NCI-H82 treated with DMSO at 0.1 percent for 48 hours (cell line): ENCODE data around the gene PPFIBP2.

ENCODE experiments used
- DNase-seq: peaks from one replicate; lab custom pipeline; 2025; ENCODE audit not compliant: unreplicated experiment; lab: John Stamatoyannopoulos, UW

The PPFIBP2 gene

DNA sequence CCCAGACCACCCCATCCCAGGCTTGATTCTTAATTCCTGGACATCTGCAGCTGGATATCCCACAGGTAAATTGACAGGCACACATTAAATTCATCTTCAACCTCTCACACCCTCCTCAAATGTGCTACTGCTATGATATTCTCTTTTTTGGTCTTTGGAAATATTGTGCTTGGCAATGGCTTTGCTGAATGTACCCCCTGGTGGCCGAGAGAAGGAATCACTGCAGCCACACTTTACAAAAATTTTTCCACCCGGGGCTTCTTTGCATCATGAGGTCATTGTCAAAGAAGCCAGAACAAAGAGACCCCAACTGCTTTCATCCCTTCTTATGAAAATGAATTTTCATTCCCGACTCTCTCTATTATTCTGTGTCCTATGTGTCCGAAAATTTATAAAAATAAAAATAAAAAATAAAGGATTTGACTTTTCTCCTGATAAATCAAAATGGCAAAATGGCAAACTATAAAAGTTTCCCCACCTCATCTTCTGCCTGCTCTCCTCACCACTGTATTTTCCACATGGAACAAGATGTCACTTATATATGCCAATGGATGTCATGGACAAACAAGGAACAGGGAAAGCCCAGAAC lies 174.5 kb downstream of the PPFIBP2 start:
- DNase-seq = peak; percentile 3

DNA sequence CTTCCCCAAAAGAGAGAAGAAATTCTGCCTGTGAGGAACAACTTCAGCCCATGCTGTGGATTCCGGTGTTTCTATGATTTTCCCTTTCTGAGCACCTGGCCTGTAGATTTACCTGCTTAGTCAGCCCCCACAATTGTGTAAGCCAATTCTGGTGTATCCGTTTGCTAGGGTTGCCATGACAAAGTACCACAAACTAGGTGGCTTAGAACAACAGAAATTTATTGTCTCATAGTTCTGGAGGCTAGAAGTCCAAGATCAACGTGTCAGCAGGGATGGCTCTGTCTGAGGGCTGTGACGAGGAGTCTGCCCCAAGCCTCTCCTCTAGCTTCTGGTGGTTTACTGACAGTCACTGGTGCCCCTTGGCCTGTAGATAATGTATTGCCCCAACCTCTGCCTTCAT lies 175.4 kb downstream of the PPFIBP2 start:
- no peak for DNase-seq

DNA sequence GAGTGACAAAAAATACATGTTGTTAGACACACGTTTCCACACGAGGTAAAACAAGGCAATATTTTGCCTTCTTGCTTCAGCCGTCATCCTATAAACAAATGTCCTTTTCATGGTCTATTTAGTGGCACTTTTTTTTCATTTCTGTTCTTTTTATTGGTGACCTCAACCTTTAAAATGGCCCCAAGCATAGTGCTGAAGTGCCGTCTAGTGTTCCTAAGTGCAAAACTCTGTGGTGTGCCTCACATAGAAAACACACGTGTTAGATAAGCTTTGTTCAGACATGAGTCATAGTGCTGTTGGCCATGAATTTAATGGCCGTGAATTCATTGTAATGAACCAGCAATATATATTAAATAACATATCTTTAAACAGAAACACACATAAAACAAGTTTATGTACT lies 176.8 kb downstream of the PPFIBP2 start:
- no peak for DNase-seq

DNA sequence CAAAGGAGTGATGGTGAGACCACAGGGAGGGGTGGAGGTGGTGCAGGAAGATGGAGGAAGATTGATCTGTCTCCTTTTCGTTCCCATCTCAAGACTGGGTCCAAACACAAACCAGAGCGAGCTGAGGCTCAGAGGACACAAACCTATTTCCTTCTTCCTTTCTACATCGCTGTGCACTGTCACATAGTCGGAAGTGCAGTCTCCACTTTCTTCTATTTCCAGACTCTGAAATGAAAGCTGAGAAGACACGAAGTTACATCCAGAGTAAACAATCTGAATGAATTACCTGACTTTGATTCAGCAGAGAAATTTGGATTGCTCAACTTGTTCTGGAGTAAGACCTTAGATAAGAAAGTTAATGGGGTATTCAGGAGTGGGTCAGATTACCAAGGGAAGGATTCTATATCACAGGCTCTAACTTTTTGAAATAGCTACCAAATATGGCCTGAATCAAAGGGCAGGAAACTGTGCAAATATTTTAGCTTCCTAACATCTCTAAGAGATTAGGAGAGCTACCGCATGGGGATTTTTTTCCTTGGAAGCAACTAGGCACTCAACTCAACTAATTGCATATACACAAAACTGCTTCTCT lies 178.1 kb downstream of the PPFIBP2 start:
- DNase-seq = no peak

DNA sequence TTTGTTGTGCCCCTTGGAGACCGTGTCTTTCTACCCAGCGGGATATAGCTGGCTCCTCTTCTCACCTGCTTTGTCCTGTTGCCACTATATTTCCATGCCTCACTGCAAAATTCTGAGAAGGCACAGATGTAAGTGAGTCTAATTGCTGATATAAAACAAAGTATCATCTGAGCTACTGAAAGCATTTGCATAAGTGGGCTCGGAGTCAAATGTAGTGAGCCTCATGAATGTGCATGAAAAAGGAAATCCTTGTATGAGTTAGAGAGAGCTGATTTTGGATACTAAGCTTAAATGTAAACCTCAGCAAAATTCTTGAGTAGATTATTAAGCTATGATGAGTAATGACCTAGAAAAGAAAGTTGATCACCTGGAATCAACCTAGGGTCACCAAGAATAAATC lies 178.6 kb downstream of the PPFIBP2 start:
- DNase-seq = no peak

DNA sequence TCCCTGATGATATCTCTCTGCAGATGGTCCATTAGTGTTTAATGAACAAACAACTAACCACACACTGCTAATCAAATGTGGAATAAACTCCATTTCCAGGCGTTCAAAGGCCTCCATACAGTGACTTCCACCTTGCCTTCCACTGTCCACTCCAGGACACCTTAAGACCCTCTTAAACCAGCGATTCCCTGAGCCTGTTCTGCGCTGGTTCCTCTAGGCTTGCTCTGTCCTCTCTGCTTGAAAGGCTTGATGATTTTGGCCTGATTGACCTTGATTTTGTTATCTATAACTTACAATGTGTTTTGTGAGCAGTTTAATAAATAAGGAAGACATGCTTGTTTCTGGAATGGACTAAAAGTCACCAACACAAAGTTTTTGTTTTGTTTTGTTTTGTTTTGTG lies 180.4 kb downstream of the PPFIBP2 start:
- DNase-seq = no peak

DNA sequence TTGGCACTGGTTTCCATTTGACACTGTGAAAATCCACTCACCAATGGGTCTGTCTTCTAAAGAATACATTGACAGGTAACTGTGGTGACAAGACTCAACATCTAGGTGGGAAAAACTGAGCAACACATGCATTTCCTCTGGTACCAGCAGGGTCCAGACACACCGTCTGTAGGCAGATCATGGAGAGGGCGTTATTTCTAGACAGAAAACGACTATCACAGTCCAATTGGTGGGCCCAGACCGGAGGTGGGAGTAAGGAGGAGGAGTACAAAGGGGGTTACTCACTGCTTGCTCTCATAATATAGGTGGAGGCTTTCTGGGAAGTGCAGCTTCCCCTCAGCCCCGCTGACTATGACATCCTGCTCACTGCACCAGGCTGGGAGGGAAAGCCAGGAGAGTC lies 182.6 kb downstream of the PPFIBP2 start:
- no peak for DNase-seq
